Motor neuron (in vitro differentiated cells): ENCODE data around the gene PTPRG. TPM values are rescaled to one million over a fixed set of nuclear protein-coding genes. Genes with fewer than 3 reads are reported as not detected.

Source experiments
- ATAC-seq, 8 experiments: fragments of 200-7000 bp; cut with Tn5 transposase; replicated peaks in 6 of 8; 2 replicates each; pipeline ENCODE4 v1.8.0; 2021; ENCODE audit warnings: mild to moderate bottlenecking in 8 of 8, moderate library complexity in 8 of 8
- H3K27ac ChIP-seq, 2 donors: fragments of 250-450 bp; sonication (Bioruptor Pico); 2 replicates each; pipeline ENCODE4 v1.9.0; 2021; ENCODE audit warnings: antibody characterized with exemption in 2 of 2, mild to moderate bottlenecking in 2 of 2, moderate library complexity in 1 of 2
- H3K4me1 ChIP-seq, 2 donors: fragments of 250-450 bp; sonication (Bioruptor Pico); replicated peaks in 1 of 2; 2 replicates each; pipeline ENCODE4 v1.6.1; 2021; ENCODE audit warnings: antibody characterized with exemption in 2 of 2, mild to moderate bottlenecking in 2 of 2, moderate library complexity in 1 of 2
- H3K4me3 ChIP-seq, 5 donors: fragments of 250-450 bp; sonication (Bioruptor Pico); 2 replicates each; pipeline ENCODE4 v1.9.0; 2021; ENCODE audit warnings: antibody characterized with exemption in 5 of 5, mild to moderate bottlenecking in 5 of 5, moderate library complexity in 4 of 5
- WGBS, 10 experiments: fragments of 450-650 bp; shearing (Covaris generic); methylation state at CpG; one replicate each; pipeline ENCODE4 v1.0.0; 2022; 5-methylcytosine and 5-hydroxymethylcytosine counted together
- in situ Hi-C, 9 experiments: fragments of 400-800 bp; cut with MboI; loops; one replicate each; pipeline ENCODE4 v1.15.0; 2021; ENCODE audit warnings: low sequenced_read_pairs in 9 of 9, low pct_unique_long_range_greater_than_20kb in 2 of 9; ENCODE audit not compliant: unreplicated experiment in 9 of 9
- total RNA-seq, 8 experiments: library from RNA; unstranded; fragments of 300-600 nt; gene quantifications; 2 replicates each; pipeline versions ENCODE4 v1.2.3 to v1.2.4, GENCODE V29; 2022

The PTPRG gene
- total RNA-seq, 8 experiments from 2014 or later, result 15.9 to 75.2 (median 42.9) TPM

DNA sequence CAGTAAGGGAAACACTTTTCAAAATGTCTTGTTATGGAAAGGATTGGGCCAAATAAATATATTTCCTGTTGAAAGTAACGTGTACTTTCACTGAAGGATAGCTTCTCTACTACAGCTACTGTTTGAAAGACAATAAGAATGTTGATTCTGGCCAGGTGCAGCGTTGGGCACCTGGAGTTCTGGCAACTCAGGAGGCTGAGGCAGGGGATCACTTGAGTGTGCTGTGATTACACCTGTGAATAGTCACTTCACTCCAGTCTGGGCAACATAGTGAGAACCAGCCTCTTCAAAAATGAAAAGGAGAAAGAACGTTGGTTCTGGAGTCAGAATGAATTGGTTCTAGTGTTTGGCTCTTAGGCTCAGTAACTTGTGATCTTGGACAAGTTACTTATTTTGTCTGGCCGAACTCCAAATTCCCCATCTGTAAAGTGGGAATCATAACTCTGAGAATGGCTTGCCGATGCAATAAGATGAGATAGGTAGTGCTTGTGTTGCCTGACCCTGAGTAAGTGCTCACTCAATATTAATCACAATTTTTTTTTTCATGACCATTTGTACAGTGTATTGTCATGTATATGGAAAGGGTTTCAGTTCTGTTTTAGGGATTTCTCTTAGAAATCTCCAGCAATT is 310.8 kb downstream of the PTPRG start:
- no peak for ATAC-seq
- Histone ChIP-seq H3K4me3 (no peak overlapping the region), H3K27ac (no peak overlapping the region), H3K4me1 (peaks cover 7 to 22% of the 10 kb centered on the region in 2 donors)
- WGBS, 10 experiments, result 39 to 100% (median 73%) methylated on average over 1 to 5 of the region's 5 CpGs
- in situ Hi-C loops, result loop anchor here in 4 of 9 experiments (10.0 to 25.0 kb wide), 2 partner anchors 313 to 315 kb away; no protein-coding TSS in a partner anchor

DNA sequence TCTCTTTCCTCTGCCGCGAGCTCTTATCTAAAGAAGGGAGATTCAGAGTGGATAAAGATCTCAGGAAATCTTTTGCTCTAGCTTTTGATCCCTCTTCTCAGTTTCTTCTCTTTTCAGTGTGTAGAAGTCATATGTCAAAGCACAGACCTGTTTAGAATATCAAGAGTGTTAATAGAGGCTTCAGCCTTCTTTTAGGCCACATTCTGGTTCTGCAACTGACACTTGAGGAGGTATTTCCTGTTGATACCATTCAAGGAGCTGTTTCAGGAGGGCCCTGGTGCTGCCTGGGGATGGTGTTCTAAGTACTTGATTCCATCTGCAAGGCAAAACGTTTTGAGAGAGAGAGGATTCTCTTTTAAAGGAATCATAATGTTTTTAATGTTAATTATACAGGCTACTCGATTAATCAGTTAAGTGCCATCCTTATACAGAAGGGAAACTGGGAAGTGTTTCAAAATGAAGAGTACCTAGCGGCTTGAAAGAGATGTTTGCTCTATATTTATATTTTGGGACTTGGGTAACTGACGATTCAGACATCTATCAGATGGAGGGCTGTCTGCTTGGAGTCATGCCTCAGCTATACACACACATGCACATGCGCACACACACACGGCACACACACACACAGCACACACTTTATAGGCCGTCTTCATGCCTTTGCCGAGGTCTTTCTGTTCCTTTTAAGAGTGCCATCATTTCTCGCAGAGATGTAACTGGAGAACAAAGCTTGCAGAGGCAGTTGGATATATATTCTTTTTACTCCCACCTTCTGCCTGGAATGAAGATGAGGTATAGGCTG is 313.9 kb downstream of the PTPRG start:
- WGBS, 10 experiments, result 17 to 95% (median 77%) methylated on average over 1 to 8 of the region's 11 CpGs
- no peak for ATAC-seq
- Histone ChIP-seq H3K4me1 (peaks cover 21 to 36% of the 10 kb centered on the region in 2 donors), H3K27ac (no peak overlapping the region), H3K4me3 (no peak overlapping the region)
- in situ Hi-C loops, result loop anchor here in 1 of 9 experiments (10.0 kb wide), 1 partner anchor 310 kb away; no protein-coding TSS in a partner anchor

DNA sequence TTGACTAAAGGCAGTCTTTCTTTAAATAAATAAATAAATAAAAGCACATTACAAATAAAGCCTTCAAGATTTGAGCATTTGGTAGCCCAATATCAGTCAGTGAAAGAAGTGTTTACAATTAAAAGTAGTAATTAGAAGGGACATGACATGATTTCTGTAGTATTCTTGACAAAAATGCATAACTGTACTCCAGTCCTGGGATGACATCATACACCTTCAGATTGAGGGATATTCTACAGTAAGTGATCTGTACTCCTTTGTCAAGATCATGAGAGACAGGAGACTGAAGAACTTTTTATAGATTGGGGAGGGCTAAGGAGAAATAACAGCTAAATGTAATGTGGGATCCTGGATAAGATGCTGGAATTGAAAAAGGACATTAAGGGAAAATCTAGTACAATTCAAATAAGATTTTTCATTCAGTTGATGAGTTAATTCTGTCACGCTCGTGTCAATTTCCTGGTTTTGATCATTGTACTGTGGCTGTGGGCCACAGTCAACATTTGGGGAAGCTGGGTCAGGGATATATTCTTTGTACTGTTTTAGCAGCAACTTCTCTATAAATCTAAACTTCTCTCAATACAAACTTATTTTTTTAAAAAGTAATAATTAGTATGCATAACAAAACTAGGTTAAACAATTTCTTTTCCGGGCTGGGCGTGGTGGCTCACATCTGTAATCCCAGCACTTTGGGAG is 314.8 kb downstream of the PTPRG start:
- ATAC-seq, result no peak
- in situ Hi-C loops, result loop anchor here in 1 of 9 experiments (10.0 kb wide), 1 partner anchor 309 kb away; no protein-coding TSS in a partner anchor
- Histone ChIP-seq H3K4me1 (peaks cover 21 to 36% of the 10 kb centered on the region in 2 donors), H3K27ac (no peak overlapping the region), H3K4me3 (no peak overlapping the region)
- 65 to 100% (median 93%) methylated on average over 1 to 4 of the region's 4 CpGs; no CpG with 5 or more reads in 2 of the 10 experiments for WGBS, 10 experiments

GRCh38 chr3:61876797-61877196 is 315.4 kb downstream of the PTPRG start:
- in situ Hi-C loops, result loop anchor here in 1 of 9 experiments (10.0 kb wide), 1 partner anchor 308 kb away; no protein-coding TSS in a partner anchor
- H3K4me3 ChIP-seq, result no peak overlapping the region
- ATAC-seq, result no peak
- no peak overlapping the region for H3K27ac ChIP-seq
- H3K4me1 ChIP-seq, result peaks cover 21 to 32% of the 10 kb centered on the region in 2 donors
- WGBS, 10 experiments, result 9 to 88% (median 80%) methylated on average over 1 to 2 of the region's 2 CpGs

GRCh38 chr3:61877359-61878138 is 316.2 kb downstream of the PTPRG start:
- peak in 4 of 8 experiments; percentile 25 to 69 (median 58) for ATAC-seq
- whole genome bisulfite sequencing, 10 experiments, result 39 to 81% (median 55%) methylated on average over 3 to 6 of the region's 6 CpGs
- Histone ChIP-seq H3K27ac (peak overlapping the region in 1 of 2 donors; percentile 21), H3K4me1 (peaks cover 21 to 28% of the 10 kb centered on the region in 2 donors), H3K4me3 (no peak overlapping the region)
- in situ Hi-C loops, result loop anchor here in 1 of 9 experiments (10.0 kb wide), 1 partner anchor 307 kb away; no protein-coding TSS in a partner anchor

DNA sequence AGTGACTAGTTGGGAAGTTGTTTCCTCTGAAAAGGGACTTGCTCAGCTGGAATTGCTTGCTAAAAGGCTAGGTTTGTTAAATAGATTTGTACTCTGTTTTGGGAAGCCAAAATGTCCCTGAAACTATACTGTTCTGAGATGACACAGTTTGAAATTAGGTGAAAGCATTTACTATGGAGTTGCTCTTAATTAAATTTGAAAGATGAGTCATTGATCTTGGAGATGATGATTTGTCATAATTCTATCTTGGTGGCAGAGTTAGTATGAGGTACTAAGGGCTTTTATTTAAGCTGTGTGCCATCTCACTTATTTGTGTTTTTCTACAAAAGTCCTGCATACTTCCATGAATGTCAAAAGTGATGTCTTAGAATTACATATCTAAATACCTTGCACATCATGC is 320.9 kb downstream of the PTPRG start:
- no peak overlapping the region for H3K27ac ChIP-seq
- in situ Hi-C loops, result no loop called here
- H3K4me1 ChIP-seq, result peaks cover 13 to 15% of the 10 kb centered on the region in 2 donors
- no peak overlapping the region for H3K4me3 ChIP-seq
- peak in 2 of 8 experiments; percentile 54 to 61 for ATAC-seq

DNA sequence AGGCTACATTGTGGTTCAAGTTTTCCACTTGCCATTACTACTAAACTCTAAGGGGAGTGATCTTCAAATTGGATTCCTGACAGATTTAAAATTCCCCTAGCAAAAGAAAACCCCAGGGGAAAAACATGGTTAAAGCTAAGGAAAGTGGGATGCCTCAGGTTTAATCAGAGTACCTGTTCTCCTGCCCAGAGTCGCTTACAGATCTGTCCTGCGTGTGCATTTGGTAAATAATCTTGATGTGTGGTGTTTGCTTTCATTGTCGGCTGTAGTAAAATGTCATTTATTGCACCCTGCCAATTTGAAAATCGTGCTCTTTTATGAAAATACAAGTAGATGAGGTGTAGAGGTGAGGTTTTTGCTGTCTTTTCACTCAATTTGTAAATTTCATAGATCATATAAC is 323.4 kb downstream of the PTPRG start:
- 89 to 100% (median 98%) methylated on average over 1 to 4 of the region's 4 CpGs; no CpG with 5 or more reads in 4 of the 10 experiments for WGBS, 10 experiments
- in situ Hi-C loops, result no loop called here
- no peak for ATAC-seq
- Histone ChIP-seq H3K4me1 (peaks cover 0 to 3% of the 10 kb centered on the region in 2 donors), H3K27ac (no peak overlapping the region), H3K4me3 (no peak overlapping the region)

- Histone ChIP-seq H3K4me1 (peaks cover 0 to 3% of the 10 kb centered on the region in 2 donors), H3K27ac (no peak overlapping the region), H3K4me3 (no peak overlapping the region)
- no peak for ATAC-seq
- in situ Hi-C loops, result no loop called here
- 27 to 100% (median 80%) methylated on average over 1 to 3 of the region's 6 CpGs; no CpG with 5 or more reads in 1 of the 10 experiments for WGBS, 10 experiments
Observed at GRCh38 chr3:61885414-61885813, 324.0 kb downstream of the PTPRG start.

DNA sequence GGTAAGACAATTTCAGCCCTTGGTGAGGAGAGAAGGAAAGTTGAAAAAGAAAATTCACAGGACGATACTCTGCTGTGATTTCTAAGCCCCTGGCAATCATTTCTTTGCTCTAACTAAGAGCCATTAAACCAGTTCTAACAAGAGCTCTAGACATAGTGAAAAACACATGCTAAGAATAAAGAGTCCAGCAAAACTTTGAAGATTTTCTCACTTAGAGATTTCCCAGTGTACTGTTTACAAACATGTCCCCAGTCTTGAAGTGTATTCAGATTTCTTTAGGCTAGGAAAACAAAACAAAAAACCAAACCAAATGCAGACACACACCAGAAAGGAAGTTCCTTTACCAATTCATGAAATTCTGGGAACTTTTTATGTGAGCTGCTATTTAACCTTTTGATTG is 325.8 kb downstream of the PTPRG start:
- in situ Hi-C loops, result no loop called here
- H3K27ac ChIP-seq, result no peak overlapping the region
- peaks cover 0 to 3% of the 10 kb centered on the region in 2 donors for H3K4me1 ChIP-seq
- ATAC-seq, result no peak
- WGBS, 10 experiments, result 36 to 89% (median 79%) methylated on average over 1 of the region's 1 CpG; no CpG with 5 or more reads in 4 of the 10 experiments
- H3K4me3 ChIP-seq, result no peak overlapping the region

DNA sequence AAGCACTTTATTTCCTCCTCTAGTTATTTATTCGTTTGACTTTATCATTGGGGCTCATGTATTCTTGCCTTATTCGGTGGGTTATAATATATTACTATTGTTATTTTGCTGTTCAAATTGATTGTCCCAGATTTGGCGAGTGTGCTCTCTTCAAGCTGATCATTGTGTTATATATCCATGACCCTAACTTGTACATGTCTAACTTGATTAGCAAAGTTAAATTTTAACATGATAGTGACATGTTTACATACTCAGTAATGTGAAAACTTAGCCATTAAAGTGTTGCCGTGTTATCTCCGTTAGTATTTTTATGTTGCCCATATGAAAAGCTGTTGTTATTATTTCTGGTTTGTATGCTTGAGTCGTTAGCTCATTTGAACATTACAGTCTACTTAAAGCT is 327.9 kb downstream of the PTPRG start:
- Histone ChIP-seq H3K4me1 (peaks cover 0 to 3% of the 10 kb centered on the region in 2 donors), H3K4me3 (no peak overlapping the region), H3K27ac (no peak overlapping the region)
- WGBS, 10 experiments, result 65 to 95% (median 77%) methylated on average over 3 to 6 of the region's 6 CpGs; no CpG with 5 or more reads in 1 of the 10 experiments
- in situ Hi-C loops, result no loop called here
- ATAC-seq, result no peak

GRCh38 chr3:61890167-61890566 is 328.8 kb downstream of the PTPRG start:
- H3K4me3 ChIP-seq, result no peak overlapping the region
- H3K27ac ChIP-seq, result no peak overlapping the region
- peaks cover 5 to 10% of the 10 kb centered on the region in 2 donors for H3K4me1 ChIP-seq
- ATAC-seq, result no peak
- in situ Hi-C loops, result no loop called here
- WGBS, 10 experiments, result 42 to 86% (median 64%) methylated on average over 2 to 3 of the region's 3 CpGs; no CpG with 5 or more reads in 2 of the 10 experiments

GRCh38 chr3:61890586-61890985 is 329.2 kb downstream of the PTPRG start:
- in situ Hi-C loops, result no loop called here
- 80 to 100% (median 97%) methylated on average over 1 to 2 of the region's 2 CpGs; no CpG with 5 or more reads in 2 of the 10 experiments for WGBS, 10 experiments
- no peak for ATAC-seq
- Histone ChIP-seq H3K27ac (no peak overlapping the region), H3K4me1 (peaks cover 7 to 14% of the 10 kb centered on the region in 2 donors), H3K4me3 (no peak overlapping the region)
